Left ventricle myocardium inferior (tissue), 1 donor: Measurements from ENCODE around the gene DSCAML1. TPM values are rescaled to one million over a fixed set of nuclear protein-coding genes. Genes with fewer than 3 reads are reported as not detected.

Source experiments
- DNase-seq: peaks from one replicate; pipeline ENCODE4 v3.0.0-alpha.2; 2020
- H3K27ac ChIP-seq: fragments of 200-600 bp; replicated peaks from 2 replicates; pipeline ENCODE4 v1.8.0; 2021
- H3K27me3 ChIP-seq: fragments of 200-600 bp; 2 replicates; pipeline ENCODE4 v1.8.0; 2021; ENCODE audit warnings: low read depth
- H3K36me3 ChIP-seq: fragments of 200-600 bp; 2 replicates; pipeline ENCODE4 v1.8.0; 2021
- H3K4me1 ChIP-seq: fragments of 200-600 bp; 2 replicates; pipeline ENCODE4 v1.8.0; 2021
- H3K4me3 ChIP-seq: fragments of 200-600 bp; 2 replicates; pipeline ENCODE4 v1.8.0; 2021; ENCODE audit warnings: mild to moderate bottlenecking, moderate library complexity
- H3K9me3 ChIP-seq: fragments of 200-600 bp; replicated peaks from 2 replicates; pipeline ENCODE4 v1.8.0; 2021
- intact Hi-C: fragments of 100-400 bp; cut with micrococcal nuclease; formaldehyde crosslinking; loops from one replicate; pipeline ENCODE4 v1.11.0; 2022
- total RNA-seq: library from RNA; stranded (reverse); fragmentation: NEBNext Ultra II Directional; extraction: Animal tissue kit (Norgen Biotek cat#: 25700); gene quantifications from one replicate; pipeline ENCODE4 v1.2.1, GENCODE V29; 2021
- TF ChIP-seq, protein P1 (sequence below): fragments of 200-600 bp; IDR thresholded peaks from 2 replicates; pipeline ENCODE4 v1.8.0; 2021; ENCODE audit warnings: antibody characterized with exemption, mild to moderate bottlenecking, borderline replicate concordance
- donor health status: DM: no; HTN: yes; CAD: no; lungs with severe emphysema.

Gene DSCAML1
- total RNA-seq, 1 donor from 2014 or later = 0.19 TPM

DNA sequence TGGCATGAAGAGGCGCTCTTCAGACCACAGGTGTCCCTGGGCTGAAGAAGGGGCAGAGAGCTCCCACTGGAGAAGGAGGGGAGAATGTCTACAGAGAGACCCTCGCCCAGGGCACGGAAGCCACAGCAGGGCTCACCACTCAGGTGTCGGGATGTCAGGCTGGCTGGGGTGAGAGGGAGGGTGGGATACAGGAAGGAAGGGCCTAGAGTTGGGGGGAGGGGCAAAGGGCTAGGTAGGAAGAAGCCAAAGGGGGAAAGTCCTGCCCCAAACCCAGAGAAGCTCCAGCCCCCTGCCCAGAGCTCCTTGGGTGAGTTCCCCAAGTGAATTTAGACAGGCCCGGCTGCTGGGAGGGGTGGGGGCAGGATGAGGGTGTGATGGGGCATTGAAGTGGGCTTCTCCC is 237.3 kb downstream of the DSCAML1 start:
- Histone ChIP-seq H3K27me3 (peaks cover 5% of the 10 kb centered on the region), H3K36me3 (no peaks in the 10 kb centered on the region), H3K27ac (no peak overlapping the region), H3K4me3 (no peak overlapping the region), H3K9me3 (no peaks in the 10 kb centered on the region), H3K4me1 (no peaks in the 10 kb centered on the region)
- no peak for DNase-seq
- TF ChIP-seq, protein P1, sequence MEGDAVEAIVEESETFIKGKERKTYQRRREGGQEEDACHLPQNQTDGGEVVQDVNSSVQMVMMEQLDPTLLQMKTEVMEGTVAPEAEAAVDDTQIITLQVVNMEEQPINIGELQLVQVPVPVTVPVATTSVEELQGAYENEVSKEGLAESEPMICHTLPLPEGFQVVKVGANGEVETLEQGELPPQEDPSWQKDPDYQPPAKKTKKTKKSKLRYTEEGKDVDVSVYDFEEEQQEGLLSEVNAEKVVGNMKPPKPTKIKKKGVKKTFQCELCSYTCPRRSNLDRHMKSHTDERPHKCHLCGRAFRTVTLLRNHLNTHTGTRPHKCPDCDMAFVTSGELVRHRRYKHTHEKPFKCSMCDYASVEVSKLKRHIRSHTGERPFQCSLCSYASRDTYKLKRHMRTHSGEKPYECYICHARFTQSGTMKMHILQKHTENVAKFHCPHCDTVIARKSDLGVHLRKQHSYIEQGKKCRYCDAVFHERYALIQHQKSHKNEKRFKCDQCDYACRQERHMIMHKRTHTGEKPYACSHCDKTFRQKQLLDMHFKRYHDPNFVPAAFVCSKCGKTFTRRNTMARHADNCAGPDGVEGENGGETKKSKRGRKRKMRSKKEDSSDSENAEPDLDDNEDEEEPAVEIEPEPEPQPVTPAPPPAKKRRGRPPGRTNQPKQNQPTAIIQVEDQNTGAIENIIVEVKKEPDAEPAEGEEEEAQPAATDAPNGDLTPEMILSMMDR = no peak
- intact Hi-C loops = no loop called here

- intact Hi-C loops = no loop called here
- Histone ChIP-seq H3K9me3 (no peaks in the 10 kb centered on the region), H3K27ac (no peak overlapping the region), H3K4me3 (no peak overlapping the region), H3K36me3 (no peaks in the 10 kb centered on the region), H3K4me1 (no peaks in the 10 kb centered on the region), H3K27me3 (peaks cover 5% of the 10 kb centered on the region)
- TF ChIP-seq, protein P1 = no peak
- DNase-seq = no peak
Observed at GRCh38 chr11:117557361-117557760, 239.7 kb downstream of the DSCAML1 start.

- no peak overlapping the region for H3K27ac ChIP-seq
- H3K9me3 ChIP-seq = no peaks in the 10 kb centered on the region
- TF ChIP-seq, protein P1 = no peak
- H3K27me3 ChIP-seq = peaks cover 5% of the 10 kb centered on the region
- H3K36me3 ChIP-seq = no peaks in the 10 kb centered on the region
- no peak for DNase-seq
- H3K4me1 ChIP-seq = no peaks in the 10 kb centered on the region
- H3K4me3 ChIP-seq = no peak overlapping the region
- intact Hi-C loops = no loop called here
Observed at GRCh38 chr11:117554601-117555333, 242.2 kb downstream of the DSCAML1 start.

DNA sequence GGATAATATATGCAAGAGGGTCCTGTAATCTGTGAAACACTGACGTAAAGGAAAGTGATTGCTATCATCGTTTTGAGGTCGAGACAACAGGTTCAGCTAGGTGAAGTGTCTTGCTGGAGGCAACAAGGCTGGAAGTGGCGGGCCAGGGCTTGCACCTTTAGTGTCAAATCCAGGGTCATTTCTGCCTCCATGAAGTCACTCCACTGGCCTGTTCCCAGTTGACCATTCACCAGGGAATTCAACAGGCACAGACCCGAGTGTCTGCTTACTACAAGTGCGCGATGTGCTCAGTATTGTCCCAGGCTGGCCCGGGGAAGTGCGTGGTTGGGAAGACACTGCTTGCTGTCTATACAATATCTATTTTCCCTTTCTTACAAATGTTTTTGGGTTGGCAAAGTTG is 244.4 kb downstream of the DSCAML1 start:
- H3K4me3 ChIP-seq = no peak overlapping the region
- no peaks in the 10 kb centered on the region for H3K9me3 ChIP-seq
- H3K27ac ChIP-seq = no peak overlapping the region
- H3K36me3 ChIP-seq = no peaks in the 10 kb centered on the region
- intact Hi-C loops = no loop called here
- peaks cover 5% of the 10 kb centered on the region for H3K27me3 ChIP-seq
- TF ChIP-seq, protein P1 = no peak
- no peaks in the 10 kb centered on the region for H3K4me1 ChIP-seq
- DNase-seq = no peak

- TF ChIP-seq, protein P1 = no peak
- no peaks in the 10 kb centered on the region for H3K9me3 ChIP-seq
- no peak for DNase-seq
- H3K27ac ChIP-seq = no peak overlapping the region
- peaks cover 5% of the 10 kb centered on the region for H3K27me3 ChIP-seq
- intact Hi-C loops = no loop called here
- H3K4me3 ChIP-seq = no peak overlapping the region
- H3K36me3 ChIP-seq = no peaks in the 10 kb centered on the region
- H3K4me1 ChIP-seq = no peaks in the 10 kb centered on the region
Observed at GRCh38 chr11:117551761-117552343, 245.2 kb downstream of the DSCAML1 start.
